ENCODE data around the gene KIF15.
"Not testable (repeated sequence)": the region's sequence is repeated elsewhere in the genome, so short reads cannot be mapped to it uniquely, and the experiment has no call there.

KIF15 gene

DNA sequence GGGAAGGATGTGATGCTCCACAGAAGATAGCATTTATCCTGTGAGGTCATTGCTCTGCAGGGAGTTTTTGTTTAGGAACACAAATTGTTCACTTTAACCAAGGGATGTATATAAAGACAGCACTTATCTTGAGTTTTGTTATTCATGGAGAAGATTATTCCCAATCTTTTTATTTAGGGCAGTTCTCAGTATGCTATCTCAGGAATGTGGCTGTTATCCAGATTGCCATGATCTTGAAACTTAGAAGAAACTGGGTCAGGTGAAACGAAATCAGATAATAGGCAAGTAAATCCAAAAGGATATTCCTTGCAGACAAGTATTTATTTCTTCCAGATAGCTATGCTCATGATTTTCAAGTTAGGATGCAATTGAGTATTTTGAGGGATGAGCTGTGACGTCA is 80.8 kb downstream of the KIF15 start:
- DNase-seq (ENCODE audit: low read depth): no peak
- no peak overlapping the region for H3K4me3 ChIP-seq (ENCODE audit: low read length)
- TF ChIP-seq, protein P1, sequence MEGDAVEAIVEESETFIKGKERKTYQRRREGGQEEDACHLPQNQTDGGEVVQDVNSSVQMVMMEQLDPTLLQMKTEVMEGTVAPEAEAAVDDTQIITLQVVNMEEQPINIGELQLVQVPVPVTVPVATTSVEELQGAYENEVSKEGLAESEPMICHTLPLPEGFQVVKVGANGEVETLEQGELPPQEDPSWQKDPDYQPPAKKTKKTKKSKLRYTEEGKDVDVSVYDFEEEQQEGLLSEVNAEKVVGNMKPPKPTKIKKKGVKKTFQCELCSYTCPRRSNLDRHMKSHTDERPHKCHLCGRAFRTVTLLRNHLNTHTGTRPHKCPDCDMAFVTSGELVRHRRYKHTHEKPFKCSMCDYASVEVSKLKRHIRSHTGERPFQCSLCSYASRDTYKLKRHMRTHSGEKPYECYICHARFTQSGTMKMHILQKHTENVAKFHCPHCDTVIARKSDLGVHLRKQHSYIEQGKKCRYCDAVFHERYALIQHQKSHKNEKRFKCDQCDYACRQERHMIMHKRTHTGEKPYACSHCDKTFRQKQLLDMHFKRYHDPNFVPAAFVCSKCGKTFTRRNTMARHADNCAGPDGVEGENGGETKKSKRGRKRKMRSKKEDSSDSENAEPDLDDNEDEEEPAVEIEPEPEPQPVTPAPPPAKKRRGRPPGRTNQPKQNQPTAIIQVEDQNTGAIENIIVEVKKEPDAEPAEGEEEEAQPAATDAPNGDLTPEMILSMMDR (conservative IDR thresholded peaks at IDR 0.05; ENCODE audit: low read depth, low read length): no peak

DNA sequence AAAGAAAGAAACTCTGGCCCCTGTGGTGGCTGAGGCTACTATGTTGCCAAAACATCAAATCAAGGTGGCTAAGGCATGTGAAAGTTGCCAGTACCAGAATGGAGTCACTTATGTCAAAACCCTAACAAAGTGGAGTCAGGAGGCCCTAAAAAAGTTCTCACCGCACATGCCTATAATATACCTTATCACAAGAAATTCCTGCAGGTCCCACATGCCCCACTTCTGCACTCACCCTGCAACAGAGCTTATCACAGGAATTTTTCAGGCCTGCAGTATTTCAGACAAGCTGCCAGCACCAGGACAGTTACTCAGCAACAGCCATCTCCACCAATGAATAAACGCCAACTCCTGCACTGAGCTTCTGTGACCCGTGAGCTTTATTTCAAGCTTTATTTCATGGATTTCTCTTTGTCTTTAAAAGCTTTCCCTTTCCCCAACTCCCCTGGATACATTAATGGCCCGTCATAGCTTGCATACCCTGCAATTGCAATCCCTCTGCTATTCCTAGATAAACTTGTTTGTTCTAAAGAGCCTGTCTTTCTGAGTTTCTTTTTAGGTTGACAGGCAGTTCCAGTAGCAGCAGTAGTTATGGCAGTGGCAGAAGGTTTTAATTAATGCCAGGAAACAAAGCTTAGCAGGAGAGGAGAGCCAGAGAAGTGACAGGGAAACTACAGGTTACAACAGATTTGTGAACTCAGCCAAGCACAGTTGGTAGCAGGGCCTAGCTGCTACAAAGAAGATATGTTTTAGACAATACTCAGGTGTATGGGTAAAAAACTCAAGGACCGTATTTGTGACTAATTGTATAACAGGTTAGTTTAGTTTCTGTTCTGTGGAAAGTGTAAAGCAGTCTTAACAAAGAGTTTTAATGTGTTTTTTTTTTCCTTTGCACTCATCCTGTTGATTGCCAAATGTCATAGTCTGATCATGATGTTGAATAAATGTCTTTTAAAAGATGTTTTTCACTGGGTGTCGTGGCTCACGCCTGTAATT is 84.2 kb downstream of the KIF15 start:
- TF ChIP-seq, protein P1 (conservative IDR thresholded peaks at IDR 0.05; ENCODE audit: low read depth, low read length): no peak
- peak; percentile 79 for DNase-seq (ENCODE audit: low read depth)
- H3K4me3 ChIP-seq (ENCODE audit: low read length): no peak overlapping the region

DNA sequence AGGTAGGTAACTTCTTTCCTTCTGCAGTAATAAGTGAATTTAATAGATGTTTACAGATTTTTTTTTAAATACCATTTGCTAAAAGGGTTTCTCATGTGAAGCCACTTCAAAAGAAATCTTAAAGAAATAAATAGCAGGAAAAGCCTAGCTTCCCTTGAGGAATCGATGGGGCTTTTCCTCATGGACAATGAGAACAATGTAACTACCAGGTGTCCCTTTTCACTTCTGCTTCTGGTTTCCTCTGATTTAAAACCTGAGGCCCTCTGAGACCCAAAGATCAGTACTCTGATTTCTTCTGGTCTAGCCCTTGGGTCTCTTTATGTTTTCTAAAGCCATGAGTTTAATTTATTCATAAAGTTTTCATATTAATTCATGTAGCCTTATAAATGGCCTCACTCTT is 87.0 kb downstream of the KIF15 start:
- DNase-seq (ENCODE audit: low read depth): no peak
- TF ChIP-seq, protein P1 (conservative IDR thresholded peaks at IDR 0.05; ENCODE audit: low read depth, low read length): no peak
- no peak overlapping the region for H3K4me3 ChIP-seq (ENCODE audit: low read length)

DNA sequence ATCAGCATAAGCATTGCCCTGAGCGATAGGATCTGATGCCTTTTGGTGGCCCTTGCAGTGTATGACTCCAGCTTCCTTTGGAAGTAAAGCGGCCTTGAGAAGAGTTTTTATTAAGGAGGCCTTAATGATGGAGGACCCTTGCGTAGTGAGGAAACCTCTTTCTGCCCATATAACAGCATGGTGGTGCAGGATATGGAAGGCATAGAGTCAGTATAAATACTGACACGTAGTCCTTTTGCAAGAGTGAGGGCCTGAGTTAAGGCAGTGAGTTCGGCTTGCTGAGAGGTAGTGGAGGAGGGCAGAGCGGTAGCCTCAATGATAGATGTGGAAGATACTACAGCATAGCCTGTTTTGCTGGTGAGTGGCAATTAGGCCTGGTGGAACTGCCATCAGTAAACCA is 95.1 kb downstream of the KIF15 start:
- not testable (repeated sequence) for H3K4me3 ChIP-seq (ENCODE audit: low read length); DNase-seq (ENCODE audit: low read depth)

DNA sequence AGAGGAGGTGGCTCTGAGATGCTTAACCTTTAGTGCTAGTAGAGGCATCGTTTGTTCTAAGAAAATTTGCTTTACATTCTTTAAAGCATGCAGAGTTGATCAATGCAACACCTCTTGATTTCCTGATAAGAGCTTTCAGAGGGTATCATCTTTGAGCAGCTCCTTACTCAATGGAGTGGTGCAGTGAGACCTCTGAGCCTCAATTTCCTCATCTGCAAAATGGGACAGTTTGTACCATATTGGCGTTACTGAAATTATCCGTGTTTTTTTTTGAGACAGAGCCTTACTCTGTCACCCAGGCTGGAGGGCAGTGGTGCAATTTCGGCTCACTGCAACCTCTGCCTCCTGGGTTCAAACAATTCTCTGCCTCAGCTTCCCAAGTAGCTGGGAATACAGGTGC is 98.5 kb downstream of the KIF15 start:
- DNase-seq (ENCODE audit: low read depth): no peak
- TF ChIP-seq, protein P1 (conservative IDR thresholded peaks at IDR 0.05; ENCODE audit: low read depth, low read length): no peak
- no peak overlapping the region for H3K4me3 ChIP-seq (ENCODE audit: low read length)

DNA sequence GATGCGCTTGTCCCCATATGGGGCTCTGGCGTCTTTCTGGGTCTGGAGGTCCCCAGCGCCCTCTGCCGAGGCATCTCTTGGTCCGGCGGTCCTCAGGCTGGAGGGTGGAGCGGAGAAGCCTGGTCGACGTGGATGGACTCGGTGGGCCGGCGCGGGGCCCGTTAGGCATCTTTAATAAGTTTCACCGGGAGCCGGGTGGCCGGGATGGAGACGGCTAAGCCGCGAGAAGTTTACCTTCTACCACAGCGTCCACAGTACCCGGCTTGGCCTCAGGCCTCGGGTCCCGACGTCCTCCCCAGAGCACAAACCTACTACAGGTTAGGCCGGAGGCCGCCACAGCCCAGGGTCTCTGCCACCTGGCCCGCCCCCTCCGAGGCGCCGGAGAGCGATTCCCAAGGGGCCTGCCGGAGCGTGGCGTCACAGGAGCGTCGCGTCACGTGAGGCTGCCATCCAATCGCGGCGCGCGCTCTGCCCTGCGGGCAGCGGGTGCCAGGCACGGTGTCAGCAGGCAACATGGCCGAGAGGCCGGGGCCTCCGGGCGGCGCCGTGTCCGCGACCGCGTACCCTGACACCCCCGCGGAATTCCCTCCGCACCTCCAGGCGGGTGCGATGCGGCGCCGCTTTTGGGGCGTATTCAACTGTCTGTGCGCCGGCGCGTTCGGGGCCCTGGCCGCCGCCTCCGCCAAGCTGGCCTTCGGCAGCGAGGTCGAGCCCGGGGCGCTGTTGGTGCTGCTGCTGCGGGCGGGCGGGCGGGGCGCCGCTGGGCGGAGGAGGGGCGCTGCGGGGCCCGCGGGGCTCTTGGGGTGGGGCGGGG is 100.0 kb downstream of the KIF15 start, which contains the start of gene TMEM42:
Gene TMEM42 (plus strand): TSS at position 501 of the 814 bp plus-strand sequence. CDS start 13 bp downstream, at position 514.
- TF ChIP-seq, protein P1 (conservative IDR thresholded peaks at IDR 0.05; ENCODE audit: low read depth, low read length): peak; percentile 45
- peak; percentile 89 for DNase-seq (ENCODE audit: low read depth)
- H3K4me3 ChIP-seq (ENCODE audit: low read length): peak within 1 kb of the TSS; percentile 62

DNA sequence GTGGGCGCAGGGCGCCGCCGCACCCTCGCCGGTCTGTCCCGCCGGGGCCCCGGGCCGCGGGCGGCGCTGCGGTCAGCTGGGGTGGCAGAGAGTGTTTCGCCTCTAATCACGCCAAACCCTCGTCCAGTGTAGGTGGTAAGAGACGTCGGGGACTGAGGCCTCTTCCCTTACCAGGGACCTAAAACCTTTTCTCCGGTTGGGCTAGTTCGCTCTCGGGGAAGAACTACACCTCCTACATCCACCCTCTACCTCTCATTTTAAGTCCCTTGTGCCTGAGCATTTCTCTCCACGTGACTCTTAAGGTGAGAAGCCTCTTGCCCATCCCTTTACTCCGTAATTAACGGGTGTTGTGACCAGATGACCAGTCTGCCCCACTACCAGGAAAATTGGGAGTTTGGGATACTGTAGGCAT is 100.6 kb downstream of the KIF15 start:
- TF ChIP-seq, protein P1 (conservative IDR thresholded peaks at IDR 0.05; ENCODE audit: low read depth, low read length): no peak
- DNase-seq (ENCODE audit: low read depth): no peak
- peak overlapping the region; percentile 62 for H3K4me3 ChIP-seq (ENCODE audit: low read length)

All from retinal pigment epithelial cell (primary cell).